Activated gamma-delta T cell (primary cell): ENCODE measurements around the gene PKN2.
"Not testable (repeated sequence)": the region's sequence is repeated elsewhere in the genome, so short reads cannot be mapped to it uniquely, and the experiment has no call there.

Experiments
- DNase-seq: peaks from one replicate; lab custom pipeline; 2025; lab: John Stamatoyannopoulos, UW

The PKN2 gene

DNA sequence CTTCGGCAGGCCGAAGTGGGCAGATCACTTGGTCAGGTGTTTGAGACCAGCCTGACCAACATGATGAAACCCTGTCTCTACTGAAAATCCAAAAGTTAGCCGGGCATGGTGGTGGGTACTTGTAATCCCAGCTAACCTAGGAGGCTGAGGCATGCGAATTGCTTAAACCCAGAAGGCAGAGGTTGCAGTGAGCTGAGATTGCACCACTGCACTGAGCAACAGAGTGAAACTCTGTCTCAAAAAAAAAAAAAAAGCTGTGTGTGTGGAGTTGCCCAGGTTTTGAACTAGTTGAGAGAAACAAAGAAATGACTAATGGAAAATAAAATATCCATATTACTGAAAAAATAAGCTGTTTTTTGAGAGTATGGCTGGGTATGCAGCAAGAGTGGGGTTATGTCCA, 107.1 kb downstream of the PKN2 start:
- no peak for DNase-seq

DNA sequence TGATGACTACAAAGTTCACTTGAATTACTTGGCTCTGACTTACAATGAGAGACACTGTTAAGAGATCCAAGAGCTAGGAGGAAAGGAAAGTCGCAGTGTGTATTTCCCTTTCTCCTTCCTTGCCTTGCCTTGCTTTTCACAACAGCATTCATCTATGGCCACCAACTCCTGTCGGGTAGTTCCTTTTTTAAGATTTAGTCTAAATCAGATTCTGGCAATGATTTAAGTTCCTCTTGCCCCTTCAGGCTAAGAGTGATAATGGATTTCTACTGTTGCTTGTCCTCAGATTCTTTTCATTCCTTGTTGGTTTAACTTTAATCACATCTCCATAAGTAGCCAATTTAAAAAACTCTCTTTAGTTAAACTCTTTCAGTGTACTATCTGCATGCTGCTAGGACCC, 115.4 kb downstream of the PKN2 start:
- DNase-seq: no peak

DNA sequence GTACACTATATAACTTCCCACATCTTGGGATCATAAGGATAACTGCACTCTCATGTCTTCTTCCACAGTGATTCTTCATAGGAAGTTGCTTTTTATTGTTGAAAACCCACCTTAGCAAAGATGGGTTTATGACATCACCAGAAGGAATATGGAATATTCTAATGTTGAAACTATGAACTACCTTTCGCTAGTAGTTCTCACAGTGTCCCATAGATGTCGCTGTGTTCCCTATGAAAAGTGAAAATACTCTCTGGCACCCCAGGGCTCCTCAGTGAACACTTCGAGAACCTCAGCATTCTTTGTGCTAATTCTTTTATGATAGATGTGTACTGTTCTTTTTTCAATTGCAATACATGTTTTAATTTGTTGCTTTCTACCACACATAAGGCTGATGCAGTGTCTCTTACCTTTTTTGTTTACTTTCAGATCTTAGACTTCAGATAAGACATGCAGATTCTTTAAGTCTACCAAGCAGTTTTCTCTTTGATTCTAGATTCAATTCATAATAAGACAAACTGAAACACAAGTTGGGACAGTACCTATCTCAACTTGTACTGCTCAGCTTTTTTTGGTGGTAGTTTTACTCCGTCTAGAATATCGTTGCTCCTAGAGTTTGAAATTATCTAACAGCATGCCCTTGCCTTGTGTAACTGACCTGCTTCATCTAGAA, 116.4 kb downstream of the PKN2 start:
- DNase-seq: no peak

DNA sequence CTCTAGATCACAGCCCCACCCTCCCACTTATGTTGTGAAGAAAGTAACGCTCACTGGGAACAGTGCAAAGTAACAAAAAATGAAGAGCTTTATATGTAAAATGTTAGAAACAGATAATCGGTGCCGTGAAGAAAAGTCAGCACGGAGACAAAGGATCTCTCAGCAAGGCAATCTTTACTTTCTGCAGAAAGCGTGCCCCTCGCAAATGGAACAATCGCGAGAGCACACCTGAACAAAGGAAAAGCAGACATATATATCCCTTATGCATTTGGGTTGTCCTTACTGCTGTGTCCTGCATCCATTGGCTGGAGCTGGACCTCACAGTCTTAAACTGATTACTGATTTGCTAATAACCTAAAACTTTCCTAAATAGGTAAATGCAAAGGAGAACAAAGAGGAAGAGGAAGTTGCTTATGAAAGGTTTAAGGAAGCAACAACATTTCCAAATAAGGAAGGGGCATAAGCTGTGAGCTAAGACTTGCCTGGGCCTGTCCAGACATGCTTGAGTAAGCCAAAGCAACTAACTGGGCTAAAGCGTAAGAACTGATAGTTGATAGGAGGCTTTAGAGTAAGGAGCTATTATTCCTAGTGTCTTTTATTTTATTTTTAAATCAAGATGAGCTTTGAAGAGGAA, 117.6 kb downstream of the PKN2 start:
- DNase-seq: no peak

DNA sequence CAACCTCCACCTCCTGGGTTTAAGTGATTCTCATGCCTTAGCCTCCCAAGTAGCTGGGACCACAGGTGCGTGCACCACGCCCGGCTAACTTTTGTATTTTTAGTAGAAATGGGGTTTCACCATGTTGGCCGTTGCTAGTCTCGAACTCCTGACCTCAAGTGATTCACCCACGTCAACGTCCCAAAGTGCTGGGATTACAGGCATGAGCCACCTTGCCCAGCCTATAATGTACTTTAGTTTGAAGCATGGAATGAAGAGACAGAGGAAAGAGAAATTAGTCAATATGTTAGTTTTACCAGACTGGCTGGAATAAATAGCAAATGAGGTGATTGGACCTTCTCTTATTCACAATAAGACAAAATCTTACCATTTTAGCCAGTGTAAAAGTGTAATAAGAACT, 118.3 kb downstream of the PKN2 start:
- DNase-seq: no peak

DNA sequence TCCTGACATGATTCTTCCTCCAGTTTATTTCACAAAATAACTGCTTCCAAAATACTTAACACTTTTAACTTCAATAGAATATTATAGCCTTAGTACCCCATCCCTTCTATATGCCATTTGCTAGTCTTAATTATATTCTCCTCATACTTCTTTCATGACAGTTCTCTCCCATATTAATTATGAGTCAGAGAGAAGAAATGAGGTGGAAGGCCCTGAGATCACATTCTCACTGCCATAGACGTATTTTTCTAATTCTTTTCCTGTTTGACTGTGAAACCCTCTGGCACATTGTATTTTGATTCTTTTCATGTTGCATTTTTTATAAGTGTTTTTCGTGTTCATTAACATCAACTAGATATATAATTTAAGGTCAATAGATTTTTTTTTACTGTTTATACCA, 118.9 kb downstream of the PKN2 start:
- DNase-seq: no peak

DNA sequence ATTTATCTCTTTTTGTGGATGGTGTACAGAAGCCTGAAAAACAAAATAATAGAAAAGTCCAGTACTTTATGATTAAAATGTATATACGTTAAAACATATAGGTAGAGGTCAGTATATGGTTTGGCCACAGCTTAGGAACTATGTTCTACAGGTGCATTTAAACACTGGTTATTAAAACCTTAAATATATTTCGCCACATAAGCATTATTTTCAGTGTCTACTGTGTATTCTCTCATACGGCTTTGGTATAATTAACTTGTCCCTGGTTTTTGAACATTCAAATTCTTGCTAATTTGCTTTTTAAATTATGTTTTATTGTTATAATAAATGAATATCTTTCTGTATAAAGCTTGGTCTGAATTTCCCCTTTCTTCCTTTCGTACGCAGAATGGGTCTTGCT, 119.4 kb downstream of the PKN2 start:
- DNase-seq: no peak

DNA sequence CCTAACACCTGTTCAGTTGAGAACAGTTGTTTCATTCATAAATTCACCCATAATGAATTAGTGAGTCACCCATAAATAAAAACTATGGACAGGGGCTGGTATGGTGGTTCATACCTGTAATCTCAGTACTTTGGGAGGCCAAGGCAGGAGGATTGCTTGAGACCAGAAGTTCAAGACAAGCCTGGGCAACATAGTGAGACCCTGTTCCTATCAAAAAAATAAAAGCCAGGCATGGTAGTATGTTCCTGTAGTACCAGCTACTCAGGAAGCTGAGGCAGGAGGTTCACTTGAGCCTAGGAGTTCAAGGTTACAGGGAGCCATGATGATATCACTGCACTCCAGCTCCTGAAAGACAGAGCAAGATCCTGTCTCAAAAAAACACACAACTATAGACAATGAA, 128.3 kb downstream of the PKN2 start:
- no peak for DNase-seq

DNA sequence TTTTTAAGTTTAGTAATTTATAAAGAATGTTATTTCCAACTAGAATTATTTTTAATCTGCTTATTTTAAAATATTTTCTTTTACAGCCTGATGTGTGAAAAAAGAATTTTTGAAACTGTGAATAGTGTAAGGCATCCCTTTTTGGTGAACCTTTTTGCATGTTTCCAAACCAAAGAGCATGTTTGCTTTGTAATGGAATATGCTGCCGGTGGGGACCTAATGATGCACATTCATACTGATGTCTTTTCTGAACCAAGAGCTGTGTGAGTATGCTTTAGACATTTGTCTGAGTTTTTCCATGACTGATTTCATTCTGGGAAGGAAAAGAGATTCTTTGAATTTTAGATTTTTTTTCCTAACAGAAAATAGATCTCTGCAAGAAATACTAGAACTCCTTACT, 129.4 kb downstream of the PKN2 start:
- DNase-seq: no peak

DNA sequence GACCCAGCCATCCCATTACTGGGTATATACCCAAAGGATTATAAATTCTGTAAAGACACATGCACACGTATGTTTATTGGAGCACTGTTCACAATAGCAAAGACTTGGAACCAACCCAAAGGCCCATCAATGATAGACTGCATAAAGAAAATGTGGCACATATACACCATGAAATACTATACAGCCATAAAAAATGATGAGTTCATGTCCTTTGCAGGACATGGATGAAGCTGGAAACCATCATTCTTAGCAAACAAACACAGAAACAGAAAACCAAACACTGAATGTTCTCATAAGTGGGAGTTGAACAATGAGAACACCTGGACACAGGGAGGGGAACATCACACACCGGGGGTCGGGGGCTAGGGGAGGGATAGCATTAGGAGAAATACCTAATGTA, 135.6 kb downstream of the PKN2 start:
- DNase-seq: not testable (repeated sequence)

DNA sequence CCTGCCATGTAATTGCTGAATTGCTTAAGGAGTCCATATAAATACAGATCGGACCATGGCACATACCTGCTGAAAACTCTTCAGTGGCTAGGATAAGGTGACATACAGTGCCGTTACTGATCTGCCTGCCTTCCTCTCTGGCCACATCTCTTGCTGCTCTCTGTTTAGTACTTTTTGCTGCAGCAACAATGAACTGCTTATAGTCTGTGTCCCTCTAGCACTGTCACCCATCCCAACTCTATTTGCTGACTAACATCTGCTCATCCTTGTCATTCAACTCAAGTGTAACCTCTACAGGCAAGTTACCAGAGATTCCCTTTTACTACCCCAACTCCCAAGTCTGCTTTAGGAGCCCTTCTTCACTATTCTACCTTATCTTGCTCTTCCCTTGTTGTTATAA, 141.6 kb downstream of the PKN2 start:
- no peak for DNase-seq

DNA sequence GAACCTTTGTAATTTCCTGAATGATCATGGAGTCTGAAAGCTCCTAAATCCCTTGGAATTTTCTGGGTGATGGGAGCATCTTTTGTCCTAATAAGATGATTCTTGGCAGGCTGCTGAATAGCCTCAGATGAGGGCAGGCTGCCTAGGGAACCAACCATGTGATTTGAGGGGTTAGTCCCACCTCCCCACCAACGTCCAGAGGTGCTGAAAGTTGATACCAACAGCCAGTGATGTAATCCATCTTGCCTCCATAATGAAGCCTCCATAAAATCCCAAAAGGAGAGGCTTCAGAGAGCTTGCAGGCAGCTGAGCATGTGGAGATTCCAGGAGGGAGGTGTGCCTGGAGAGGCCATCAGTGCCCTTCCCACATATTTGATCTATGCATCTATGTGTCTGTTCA, 163.6 kb downstream of the PKN2 start:
- DNase-seq: no peak

DNA sequence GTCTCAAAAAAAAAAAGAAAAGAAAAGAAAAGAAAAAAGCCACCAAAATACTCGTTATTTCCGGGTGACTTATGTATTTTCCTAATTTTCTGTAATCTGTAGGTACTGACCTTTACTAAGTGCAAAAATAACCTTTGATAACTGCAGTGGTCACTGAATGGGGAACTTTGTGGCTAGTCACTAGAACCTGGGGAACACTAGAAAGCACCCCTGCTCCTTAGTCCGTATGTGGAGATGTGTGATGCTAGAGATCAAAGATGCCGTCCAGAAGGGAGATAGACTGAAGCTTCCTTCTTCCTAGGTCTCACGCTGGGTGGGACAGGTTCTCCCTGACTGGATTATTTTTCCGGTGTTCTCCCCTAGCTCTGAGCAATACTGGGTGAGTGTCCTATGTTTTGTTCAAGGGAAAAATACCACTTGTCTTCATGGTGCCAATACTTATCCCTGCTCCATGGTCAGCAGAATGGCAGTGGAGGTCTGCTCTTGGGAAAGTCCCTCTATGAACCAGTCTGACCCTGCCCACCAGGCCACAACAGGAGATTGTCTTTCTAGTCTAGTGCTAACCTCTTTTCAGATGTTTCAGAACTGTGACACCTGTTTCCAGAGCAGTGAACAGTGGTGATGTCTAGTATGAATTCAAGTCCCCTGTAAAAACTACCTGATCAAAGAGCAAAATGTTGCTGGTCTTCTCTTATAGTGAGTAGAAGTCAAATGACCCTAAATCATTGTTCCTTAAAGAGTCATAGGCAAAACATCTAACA, 167.4 kb downstream of the PKN2 start:
- no peak for DNase-seq

DNA sequence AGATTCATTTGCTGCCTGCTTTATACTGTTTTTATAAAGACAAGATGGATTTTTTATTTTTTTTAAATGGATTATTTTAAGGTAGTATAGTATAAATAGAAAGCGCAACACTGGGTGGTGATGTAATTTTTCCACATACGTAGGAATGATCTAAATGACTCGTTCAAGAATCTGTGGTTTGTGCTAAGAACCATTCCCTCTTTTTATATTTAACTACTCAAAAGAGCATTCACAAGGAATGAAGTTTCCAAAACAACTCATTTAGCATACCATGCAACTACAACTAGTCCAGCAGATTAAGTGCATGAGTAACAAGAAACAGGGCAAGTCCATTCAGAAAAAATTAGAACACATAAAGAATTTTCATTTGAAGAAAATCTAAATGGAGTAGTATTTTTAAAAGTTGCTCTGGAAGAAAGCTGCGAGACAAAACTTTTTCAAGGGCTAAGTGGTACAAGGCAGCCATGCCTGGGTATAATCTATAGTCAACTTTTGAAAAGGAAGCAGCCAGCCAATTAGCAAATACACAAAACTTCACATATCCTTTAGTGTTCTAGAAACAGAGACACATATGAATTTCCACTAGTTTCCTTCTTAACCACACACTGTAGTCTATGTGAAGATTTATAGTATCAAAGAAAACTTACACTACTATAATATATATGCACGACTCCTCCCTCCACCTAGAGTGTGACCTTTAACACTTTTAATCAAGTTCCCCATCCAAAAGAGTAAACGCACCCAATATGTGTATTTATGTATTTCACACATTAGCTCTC, 183.9 kb downstream of the PKN2 start:
- no peak for DNase-seq

DNA sequence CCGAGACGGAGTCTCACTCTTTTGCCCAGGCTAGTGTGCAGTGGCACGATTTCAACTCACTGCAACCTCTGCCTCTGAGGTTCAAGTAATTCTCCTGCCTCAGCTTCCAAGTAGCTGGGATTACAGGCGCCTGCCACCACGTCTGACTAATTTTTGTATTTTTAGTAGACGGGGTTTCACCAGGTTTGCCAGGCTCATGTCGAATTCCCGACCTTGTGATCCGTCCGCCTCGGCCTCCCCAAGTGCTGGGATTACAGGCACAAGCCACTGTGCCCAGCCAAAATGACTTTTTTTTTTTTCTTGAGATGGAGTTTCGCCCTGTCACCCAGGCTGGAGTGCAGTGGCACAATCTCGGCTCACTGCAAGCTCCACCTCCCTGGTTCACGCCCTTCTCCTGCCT, 185.6 kb downstream of the PKN2 start:
- DNase-seq: not testable (repeated sequence)

DNA sequence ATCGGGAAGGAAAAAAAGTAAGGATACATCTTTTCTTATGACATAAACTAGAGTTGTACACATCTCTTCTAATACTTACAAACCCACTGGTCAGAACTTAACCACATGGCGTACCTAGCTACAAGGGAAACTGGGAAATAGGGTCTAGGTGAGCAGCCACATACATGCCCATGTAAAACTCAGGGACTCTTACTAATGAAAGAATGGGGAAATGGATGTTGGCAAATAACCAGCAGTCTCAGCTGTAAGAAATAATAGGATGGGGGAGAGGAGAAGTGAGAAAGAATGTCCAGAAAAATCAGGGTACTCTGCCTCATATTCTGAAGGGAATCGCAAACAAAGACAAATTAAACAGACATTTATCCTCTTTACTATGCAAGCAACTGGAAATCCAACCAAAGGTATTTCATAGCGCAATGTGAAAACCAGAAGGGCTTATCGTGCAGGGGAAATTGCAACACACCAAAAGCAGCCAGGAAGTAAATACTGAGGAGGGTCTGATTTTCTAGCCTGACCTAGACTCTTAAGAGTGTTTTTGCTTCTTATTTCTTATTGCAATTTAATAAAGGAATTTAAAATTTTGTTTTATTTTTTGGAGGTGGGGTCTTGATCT, 189.8 kb downstream of the PKN2 start:
- no peak for DNase-seq

DNA sequence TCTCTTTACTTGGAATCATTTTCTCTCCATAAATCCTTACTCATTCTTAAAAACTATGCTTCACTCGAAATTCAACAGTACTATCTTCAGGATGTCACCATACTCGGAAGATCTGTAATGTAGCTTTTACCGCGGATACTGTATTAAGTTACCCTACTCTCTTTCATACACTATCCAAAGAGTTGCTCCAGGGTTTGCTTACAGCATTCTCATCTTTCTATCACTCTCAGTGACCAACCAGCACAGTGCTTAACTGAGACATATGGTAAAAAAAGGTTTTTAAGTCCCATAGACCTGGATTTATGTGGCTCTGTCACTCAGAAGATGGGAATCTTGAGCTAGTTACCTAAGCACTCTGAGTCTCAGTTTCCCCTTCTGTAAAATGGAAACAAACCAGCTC, 191.5 kb downstream of the PKN2 start:
- no peak for DNase-seq

DNA sequence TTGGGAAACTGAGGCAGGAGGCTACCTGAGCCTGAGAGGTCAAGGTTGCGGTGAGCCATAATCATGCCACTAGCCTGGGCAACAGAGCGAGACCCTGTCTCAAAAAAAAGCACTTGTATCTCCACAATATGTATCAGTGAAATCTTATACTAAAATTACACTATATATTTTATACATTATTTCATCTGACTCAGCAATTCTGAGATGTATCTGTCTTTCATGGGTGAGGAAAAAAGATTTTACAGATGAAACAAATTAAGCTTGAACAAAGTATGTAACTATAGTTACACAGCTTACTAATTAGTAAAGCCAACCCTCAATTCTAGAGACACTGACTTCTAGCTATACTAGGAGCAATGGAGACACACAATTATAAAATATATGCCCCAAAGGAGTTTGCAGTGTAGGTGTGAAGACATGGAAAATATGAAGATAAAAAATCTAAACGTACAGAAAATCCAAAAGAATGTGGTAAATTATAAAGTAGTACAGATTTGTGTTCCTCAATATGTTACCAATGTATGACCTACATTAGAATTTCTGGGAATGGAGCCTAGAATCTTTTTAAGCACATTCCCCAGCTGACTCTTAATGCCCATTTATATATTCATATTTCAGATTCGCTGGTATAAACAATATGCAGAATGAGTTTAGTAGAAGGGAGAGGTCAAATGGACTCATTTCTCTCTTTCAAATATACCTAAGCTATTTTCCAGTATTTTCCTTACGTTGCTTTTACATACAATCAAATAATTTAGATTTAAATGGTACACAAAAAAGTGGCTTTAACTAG, 192.7 kb downstream of the PKN2 start:
- no peak for DNase-seq

DNA sequence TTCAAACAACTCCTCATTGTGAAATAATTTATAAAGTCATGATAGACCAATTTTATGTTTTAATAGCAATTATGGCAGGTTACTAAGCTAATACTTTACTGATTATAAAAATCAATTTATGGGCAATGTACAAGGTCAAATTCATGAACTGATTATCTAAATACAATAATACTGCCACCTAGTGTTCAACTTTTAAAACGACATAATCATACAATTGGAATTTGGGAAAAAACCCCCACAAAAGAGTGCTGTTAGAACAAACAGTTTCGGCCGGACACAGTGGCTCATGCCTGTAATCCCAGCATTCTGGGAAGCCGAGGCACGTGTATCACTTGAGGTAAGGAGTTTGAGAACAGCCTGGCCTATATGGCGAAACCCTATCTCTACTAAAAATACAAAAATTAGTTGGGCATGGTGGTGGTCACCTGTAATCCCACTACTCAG, 193.3 kb downstream of the PKN2 start:
- DNase-seq: no peak

DNA sequence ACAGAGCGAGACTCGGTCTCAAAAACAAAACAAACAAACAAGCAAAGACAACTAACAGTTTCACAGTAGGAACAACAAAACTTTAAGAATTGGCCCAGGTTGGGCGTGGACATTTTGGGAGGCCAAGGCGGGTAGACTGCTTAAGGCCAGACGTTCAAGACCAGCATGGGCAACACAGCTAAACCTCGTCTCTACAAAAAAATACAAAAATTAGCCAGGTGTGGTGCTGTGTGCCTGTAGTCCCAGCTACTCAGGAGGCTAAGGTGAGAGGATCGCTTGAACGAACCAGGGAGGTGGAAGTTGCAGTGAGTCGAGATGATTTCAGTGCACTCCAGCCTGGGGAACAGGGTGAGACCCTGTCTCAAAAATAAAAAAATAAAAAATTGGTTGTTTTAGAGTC, 193.8 kb downstream of the PKN2 start:
- DNase-seq: no peak

DNA sequence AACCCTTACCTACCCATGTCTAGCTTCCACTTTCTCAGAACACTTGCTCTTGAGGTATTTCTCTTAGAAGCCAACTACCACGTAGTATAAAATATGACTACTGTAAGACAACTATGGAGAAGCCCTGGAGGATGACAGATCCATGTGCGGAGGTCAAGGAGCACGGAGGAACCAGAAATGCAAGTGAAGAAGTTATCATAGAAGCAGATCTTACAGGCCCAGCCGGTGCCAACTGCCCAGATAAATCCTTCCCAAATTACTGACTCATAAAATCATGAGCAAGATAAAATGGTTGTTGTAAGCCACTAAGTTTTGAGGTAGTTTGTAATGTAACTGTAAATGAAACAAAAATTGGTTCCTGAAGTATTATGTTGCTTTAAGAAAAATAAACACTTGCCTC, 194.7 kb downstream of the PKN2 start:
- no peak for DNase-seq
